ENCODE data around the gene SLX4IP.

GRCh38 chr20:10649080-10649796, 214.1 kb downstream of the SLX4IP start:
- TF ChIP-seq CTCF (IDR thresholded peaks at IDR 0.05) (no peak), POLR2AphosphoS5 (IDR thresholded peaks at IDR 0.05) (no peak)
